HepG2 (cell line): ENCODE measurements around the gene NLGN2.

Experiments
- POLR2A ChIP-seq, 2 experiments: IDR thresholded peaks; 2 replicates each; pipeline ENCODE4 v1.6.1; 2011; ENCODE audit warnings: low read depth in 2 of 2, low read length in 2 of 2, mild to moderate bottlenecking in 1 of 2, moderate library complexity in 1 of 2; ENCODE audit not compliant: insufficient read depth in 1 of 2
- SP4 ChIP-seq: sonication (generic); formaldehyde crosslinking; IDR thresholded peaks from 2 replicates; pipeline ENCODE4 v1.8.1; 2023; ENCODE audit warnings: mild to moderate bottlenecking, missing genetic modification reagents
- ZNF687 ChIP-seq: sonication (generic); formaldehyde crosslinking; IDR thresholded peaks from 2 replicates; pipeline ENCODE4 v1.5.1; 2020; ENCODE audit warnings: mild to moderate bottlenecking, missing genetic modification reagents, moderate library complexity
- ZNF776 ChIP-seq: sonication (generic); formaldehyde crosslinking; IDR thresholded peaks from 2 replicates; pipeline ENCODE4 v1.4.0; 2020; ENCODE audit warnings: mild to moderate bottlenecking, missing genetic modification reagents
- ZNF841 ChIP-seq: sonication (generic); formaldehyde crosslinking; IDR thresholded peaks from 2 replicates; pipeline ENCODE4 v1.8.1; 2023; ENCODE audit warnings: missing genetic modification reagents, borderline replicate concordance

- TF ChIP-seq ZNF841 (CRISPR knock-in tag) (no peak), SP4 (CRISPR knock-in tag) (no peak), ZNF687 (CRISPR knock-in tag) (no peak), ZNF776 (CRISPR knock-in tag) (no peak), POLR2A (IDR thresholded peaks at IDR 0.05; ENCODE audit: insufficient read depth in 1 of 2, low read depth in 2 of 2, low read length in 2 of 2) (no peak)
Observed at GRCh38 chr17:7407485-7408251, at the start of gene NLGN2.
